DMS79 treated with DMSO at 0.1 percent for 48 hours (cell line): ENCODE measurements around the gene GAPDH.
A peak's percentile ranks its signal among the peaks of the same experiment; 100 is the strongest.
"Not testable (repeated sequence)": the region's sequence is repeated elsewhere in the genome, so short reads cannot be mapped to it uniquely, and the experiment has no call there.

ENCODE experiments used
- DNase-seq: peaks from one replicate; lab custom pipeline; 2025; lab: John Stamatoyannopoulos, UW

The GAPDH gene

GRCh38 chr12:6533923-6534694 lies at the start of gene GAPDH:
GAPDH (plus strand) TSS chr12:6534517; CDS start chr12:6534833, 316 bp downstream.
- DNase-seq: peak; percentile 97

- no peak for DNase-seq
Measured at GRCh38 chr12:6488240-6488639, 46.1 kb upstream of the GAPDH start.

GRCh38 chr12:6489449-6489848 lies 44.9 kb upstream of the GAPDH start:
- DNase-seq: no peak

GRCh38 chr12:6490673-6491072 lies 43.6 kb upstream of the GAPDH start:
- DNase-seq: not testable (repeated sequence)

GRCh38 chr12:6492838-6493496 lies 41.4 kb upstream of the GAPDH start, which contains the start of gene MRPL51:
MRPL51 (minus strand) TSS chr12:6493262; CDS start chr12:6493136, 126 bp downstream.
- peak; percentile 94 for DNase-seq

- DNase-seq: peak; percentile 95
Measured at GRCh38 chr12:6493497-6494257, 40.6 kb upstream of the GAPDH start, which contains the start of gene NCAPD2. NCAPD2 (plus strand) TSS chr12:6494102; CDS start chr12:6495099, 997 bp downstream.

GRCh38 chr12:6494258-6494743 lies 40.0 kb upstream of the GAPDH start:
- DNase-seq: no peak

- no peak for DNase-seq
Measured at GRCh38 chr12:6494968-6495367, 39.3 kb upstream of the GAPDH start.

- not testable (repeated sequence) for DNase-seq
Measured at GRCh38 chr12:6497291-6497690, 37.0 kb upstream of the GAPDH start.

- DNase-seq: no peak
Measured at GRCh38 chr12:6500466-6500865, 33.9 kb upstream of the GAPDH start.

- DNase-seq: no peak
Measured at GRCh38 chr12:6507102-6507998, 27.0 kb upstream of the GAPDH start.

GRCh38 chr12:6508087-6508486 lies 26.2 kb upstream of the GAPDH start:
- no peak for DNase-seq

- no peak for DNase-seq
Measured at GRCh38 chr12:6520186-6520585, 14.1 kb upstream of the GAPDH start.

GRCh38 chr12:6522193-6522592 lies 12.1 kb upstream of the GAPDH start:
- no peak for DNase-seq

- DNase-seq: no peak
Measured at GRCh38 chr12:6523708-6524107, 10.6 kb upstream of the GAPDH start.

GRCh38 chr12:6524648-6525047 lies 9.7 kb upstream of the GAPDH start:
- no peak for DNase-seq

GRCh38 chr12:6526201-6526600 lies 8.1 kb upstream of the GAPDH start:
- DNase-seq: no peak

- DNase-seq: no peak
Measured at GRCh38 chr12:6526766-6527525, 7.4 kb upstream of the GAPDH start.

GRCh38 chr12:6527711-6528110 lies 6.6 kb upstream of the GAPDH start:
- DNase-seq: no peak

GRCh38 chr12:6528539-6529235 lies 5.6 kb upstream of the GAPDH start:
- no peak for DNase-seq
